Keratinocyte (primary cell): Measurements from ENCODE around the gene ZNF107.

ENCODE experiments used
- EZH2 ChIP-seq: IDR thresholded peaks from one replicate; pipeline ENCODE4 v1.6.1; 2012; ENCODE audit warnings: inconsistent platforms, mild to moderate bottlenecking, low read length, moderate library complexity
- TF ChIP-seq, protein P1 (sequence below), 3 experiments: IDR thresholded peaks in 1 of 3; conservative IDR thresholded peaks in 1 of 3; optimal IDR thresholded peaks in 1 of 3; 2 replicates in 2 of 3; 3 replicates in 1 of 3; pipeline versions ENCODE3 to v1.5.1; 2011; ENCODE audit warnings: low read length in 3 of 3, mild to moderate bottlenecking in 3 of 3, moderate library complexity in 2 of 3, control low read depth in 1 of 3, inconsistent platforms in 1 of 3; ENCODE audit not compliant: insufficient read depth in 2 of 3; ENCODE audit errors: extremely low read depth in 1 of 3

DNA sequence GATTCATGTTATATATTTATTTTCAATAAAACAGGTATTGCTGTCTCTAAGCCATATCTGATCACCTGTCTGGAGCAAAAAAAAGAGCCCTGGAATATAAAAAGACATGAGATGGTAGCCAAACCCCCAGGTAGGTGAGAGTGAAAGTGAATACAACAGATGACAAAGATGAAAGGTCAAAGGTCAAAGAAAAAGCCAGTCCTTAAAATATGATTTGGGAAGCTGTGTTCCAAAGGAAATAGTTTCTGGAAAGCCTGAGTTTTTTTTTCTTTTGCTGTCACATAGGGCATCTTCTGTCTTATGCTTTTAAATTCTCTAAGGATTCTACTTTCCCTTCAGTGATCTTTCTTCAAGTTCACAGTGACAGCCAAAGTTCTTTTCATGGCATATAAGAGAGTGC, 25.9 kb downstream of the ZNF107 start:
- TF ChIP-seq EZH2: no peak
- TF ChIP-seq, protein P1, sequence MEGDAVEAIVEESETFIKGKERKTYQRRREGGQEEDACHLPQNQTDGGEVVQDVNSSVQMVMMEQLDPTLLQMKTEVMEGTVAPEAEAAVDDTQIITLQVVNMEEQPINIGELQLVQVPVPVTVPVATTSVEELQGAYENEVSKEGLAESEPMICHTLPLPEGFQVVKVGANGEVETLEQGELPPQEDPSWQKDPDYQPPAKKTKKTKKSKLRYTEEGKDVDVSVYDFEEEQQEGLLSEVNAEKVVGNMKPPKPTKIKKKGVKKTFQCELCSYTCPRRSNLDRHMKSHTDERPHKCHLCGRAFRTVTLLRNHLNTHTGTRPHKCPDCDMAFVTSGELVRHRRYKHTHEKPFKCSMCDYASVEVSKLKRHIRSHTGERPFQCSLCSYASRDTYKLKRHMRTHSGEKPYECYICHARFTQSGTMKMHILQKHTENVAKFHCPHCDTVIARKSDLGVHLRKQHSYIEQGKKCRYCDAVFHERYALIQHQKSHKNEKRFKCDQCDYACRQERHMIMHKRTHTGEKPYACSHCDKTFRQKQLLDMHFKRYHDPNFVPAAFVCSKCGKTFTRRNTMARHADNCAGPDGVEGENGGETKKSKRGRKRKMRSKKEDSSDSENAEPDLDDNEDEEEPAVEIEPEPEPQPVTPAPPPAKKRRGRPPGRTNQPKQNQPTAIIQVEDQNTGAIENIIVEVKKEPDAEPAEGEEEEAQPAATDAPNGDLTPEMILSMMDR (optimal IDR thresholded peaks at IDR 0.05 in 1 of 3, IDR thresholded peaks at IDR 0.05 in 1 of 3, conservative IDR thresholded peaks at IDR 0.05 in 1 of 3; ENCODE audit: extremely low read depth in 1 of 3, insufficient read depth in 2 of 3, low read length in 3 of 3): no peak
